NCI-H146 (cell line): Measurements from ENCODE around the gene IDUA.

Experiments
- DNase-seq: peaks from one replicate; lab custom pipeline; 2025; lab: John Stamatoyannopoulos, UW

IDUA gene

GRCh38 chr4:1015746-1016145, 28.9 kb downstream of the IDUA start:
- DNase-seq, result no peak

GRCh38 chr4:1017211-1017610, 30.4 kb downstream of the IDUA start:
- no peak for DNase-seq

GRCh38 chr4:1017706-1018105, 30.9 kb downstream of the IDUA start:
- DNase-seq, result no peak

- DNase-seq, result no peak
Observed at GRCh38 chr4:1018147-1019020, 31.5 kb downstream of the IDUA start.

GRCh38 chr4:1019320-1019719, 32.5 kb downstream of the IDUA start:
- DNase-seq, result no peak

- no peak for DNase-seq
Observed at GRCh38 chr4:1019729-1020470, 33.1 kb downstream of the IDUA start.

GRCh38 chr4:1021386-1022050, 34.7 kb downstream of the IDUA start:
- DNase-seq, result no peak

- no peak for DNase-seq
Observed at GRCh38 chr4:1022051-1022738, 35.4 kb downstream of the IDUA start.

- no peak for DNase-seq
Observed at GRCh38 chr4:1022739-1023066, 35.9 kb downstream of the IDUA start.

GRCh38 chr4:1023075-1023640, 36.3 kb downstream of the IDUA start:
- no peak for DNase-seq

- DNase-seq, result no peak
Observed at GRCh38 chr4:1023895-1024740, 37.3 kb downstream of the IDUA start.

GRCh38 chr4:1024882-1025545, 38.2 kb downstream of the IDUA start:
- DNase-seq, result no peak

GRCh38 chr4:1026115-1026514, 39.3 kb downstream of the IDUA start:
- no peak for DNase-seq

- no peak for DNase-seq
Observed at GRCh38 chr4:1027219-1027914, 40.5 kb downstream of the IDUA start.

GRCh38 chr4:1027915-1028238, 41.0 kb downstream of the IDUA start:
- no peak for DNase-seq

- no peak for DNase-seq
Observed at GRCh38 chr4:1028574-1029220, 41.9 kb downstream of the IDUA start.

GRCh38 chr4:1029529-1029928, 42.7 kb downstream of the IDUA start:
- no peak for DNase-seq

- no peak for DNase-seq
Observed at GRCh38 chr4:1030031-1030430, 43.2 kb downstream of the IDUA start.

GRCh38 chr4:1030559-1030958, 43.7 kb downstream of the IDUA start:
- no peak for DNase-seq

GRCh38 chr4:1031346-1031745, 44.5 kb downstream of the IDUA start:
- no peak for DNase-seq
